NCI-H774 (cell line): ENCODE results near the gene CNTNAP2.

ENCODE experiments used
- DNase-seq: peaks from one replicate; lab custom pipeline; 2025; lab: John Stamatoyannopoulos, UW

Gene CNTNAP2

GRCh38 chr7:147405621-147406020, 1289.0 kb downstream of the CNTNAP2 start:
- no peak for DNase-seq

GRCh38 chr7:147406521-147407135, 1290.0 kb downstream of the CNTNAP2 start:
- no peak for DNase-seq

- DNase-seq = no peak
Measured at GRCh38 chr7:147411096-147411495, 1294.5 kb downstream of the CNTNAP2 start.

DNA sequence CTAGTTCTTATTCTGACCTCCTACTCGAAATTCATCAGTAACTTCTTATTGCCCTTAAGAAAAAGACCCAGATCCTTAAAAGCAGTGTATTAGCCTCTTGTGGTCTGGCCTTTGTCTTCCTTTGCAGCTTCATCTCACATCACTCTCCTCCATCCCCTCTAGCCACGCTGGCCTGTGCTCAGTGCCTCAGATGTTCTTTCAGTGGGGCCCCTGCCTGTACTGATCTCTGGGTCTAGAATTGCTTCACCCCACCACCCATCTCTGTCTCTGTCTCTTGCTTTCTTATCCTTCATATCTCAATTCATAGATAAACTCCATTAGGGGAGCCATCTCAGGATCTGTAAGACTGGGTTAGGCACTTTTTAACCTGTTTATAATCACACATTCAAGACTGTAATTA, 1295.5 kb downstream of the CNTNAP2 start:
- DNase-seq = no peak

GRCh38 chr7:147412782-147413556, 1296.4 kb downstream of the CNTNAP2 start:
- no peak for DNase-seq

GRCh38 chr7:147413557-147413870, 1296.9 kb downstream of the CNTNAP2 start:
- DNase-seq = no peak

- DNase-seq = no peak
Measured at GRCh38 chr7:147415991-147416390, 1299.4 kb downstream of the CNTNAP2 start.

DNA sequence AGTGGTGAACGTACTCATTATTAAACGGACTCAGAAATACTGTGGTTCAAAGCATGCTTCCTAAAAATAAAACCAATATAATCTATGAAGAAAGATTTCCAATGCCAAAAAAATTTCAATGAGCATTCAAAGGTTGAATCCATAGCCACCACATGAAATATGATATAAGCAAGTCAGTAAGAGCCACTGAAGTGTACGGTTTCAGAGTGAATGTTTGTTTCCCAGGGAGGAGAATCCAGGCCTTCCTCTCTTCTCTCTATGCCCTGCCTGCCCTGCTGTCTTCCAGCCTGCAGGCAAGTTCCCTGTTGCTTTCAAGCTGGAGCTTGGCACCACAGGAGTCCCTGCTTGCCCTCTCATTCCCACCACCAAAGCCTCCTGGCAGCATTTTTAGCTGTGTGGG, 1302.4 kb downstream of the CNTNAP2 start:
- DNase-seq = no peak

DNA sequence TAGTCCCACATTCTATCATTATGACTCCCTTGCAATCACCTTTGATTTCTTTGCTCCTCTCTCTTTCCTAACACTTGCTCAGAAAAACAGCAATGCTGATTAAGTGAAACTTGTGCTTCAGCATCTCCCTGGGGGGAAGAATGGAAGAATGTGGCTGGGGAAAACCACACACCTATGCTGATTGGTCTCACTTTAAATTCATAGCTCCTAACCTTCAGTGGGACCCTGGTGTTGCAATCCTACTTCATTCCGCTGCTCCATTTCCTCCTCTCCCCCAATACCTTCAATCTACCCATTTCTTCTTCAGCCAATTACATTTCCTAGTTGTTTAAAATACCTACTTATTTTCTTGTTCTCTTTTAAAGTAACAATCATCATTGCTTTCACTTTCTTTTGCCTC, 1307.3 kb downstream of the CNTNAP2 start:
- no peak for DNase-seq

DNA sequence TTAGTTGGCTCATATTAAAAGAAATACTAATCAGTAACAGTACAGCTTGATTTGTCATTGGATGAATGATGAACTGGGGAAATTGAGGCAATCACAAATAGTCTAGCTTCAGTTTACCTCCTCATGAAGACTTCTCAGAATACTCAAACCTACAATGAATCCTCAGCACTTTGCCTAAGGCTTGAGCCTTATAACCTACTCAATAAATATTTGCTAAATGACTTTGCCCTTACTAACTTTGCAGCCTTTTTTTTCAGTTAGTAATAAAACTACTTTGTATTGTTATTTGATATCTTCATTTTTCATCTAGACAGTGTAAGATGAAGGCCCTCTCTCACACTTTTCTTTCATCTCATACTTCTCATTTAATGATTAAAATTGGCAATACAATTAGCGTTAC, 1311.5 kb downstream of the CNTNAP2 start:
- no peak for DNase-seq

DNA sequence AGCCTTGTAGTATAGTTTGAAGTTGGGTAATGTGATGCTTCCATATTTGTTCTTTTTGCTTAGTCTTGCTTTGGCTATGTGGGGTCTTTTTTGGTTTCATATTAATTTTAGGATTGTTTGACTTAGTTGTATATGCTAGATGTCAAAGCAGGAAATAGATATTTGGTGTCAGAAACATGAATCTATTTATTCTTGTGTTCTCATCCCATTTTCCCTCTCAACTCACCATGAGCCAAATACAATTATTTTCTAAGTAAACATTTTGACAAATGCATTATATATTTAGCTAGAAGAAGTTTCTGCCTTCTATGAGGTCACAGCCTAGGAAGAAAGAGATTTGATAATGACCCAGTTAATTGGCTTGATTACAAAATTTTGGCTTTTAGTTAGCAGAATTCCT, 1313.4 kb downstream of the CNTNAP2 start:
- no peak for DNase-seq

DNA sequence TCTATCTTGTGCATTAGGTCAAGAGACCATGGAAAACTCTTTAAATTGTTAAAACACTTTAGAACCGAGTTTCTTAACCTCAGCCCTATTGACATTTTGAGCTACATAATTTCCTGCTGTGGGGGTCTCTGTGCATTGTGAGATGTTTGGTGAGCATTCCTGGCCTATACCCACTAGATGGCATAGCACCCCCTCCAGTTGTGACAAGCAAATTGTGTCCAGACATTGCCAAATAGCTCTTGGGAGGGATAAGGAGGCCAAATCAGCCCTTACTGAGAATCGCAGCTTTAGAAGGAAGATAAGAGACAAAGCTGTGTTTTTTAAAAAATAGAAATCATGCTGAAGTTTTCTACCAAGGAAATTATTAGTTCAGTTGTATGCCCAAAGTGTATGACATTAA, 1315.5 kb downstream of the CNTNAP2 start:
- DNase-seq = no peak

DNA sequence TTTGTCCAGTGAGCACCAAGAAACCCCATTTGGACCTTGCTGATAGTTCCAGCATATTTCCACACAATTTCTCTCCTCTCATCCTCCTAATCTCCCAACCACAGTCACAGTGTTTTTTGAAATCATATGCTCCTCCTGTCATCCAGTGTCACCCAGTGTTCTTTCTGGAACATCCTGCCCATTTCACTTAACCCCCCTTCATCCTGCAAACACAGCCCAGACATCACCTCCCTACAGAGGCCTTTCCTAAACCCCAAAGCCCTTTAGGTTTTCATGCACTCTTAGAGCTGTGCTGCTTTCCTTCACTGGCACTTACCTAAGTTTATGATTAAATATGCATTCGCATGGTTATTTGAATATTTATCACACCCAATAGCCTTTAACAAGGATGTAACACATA, 1316.0 kb downstream of the CNTNAP2 start:
- no peak for DNase-seq

- no peak for DNase-seq
Measured at GRCh38 chr7:147436718-147437117, 1320.1 kb downstream of the CNTNAP2 start.

GRCh38 chr7:147438216-147438615, 1321.6 kb downstream of the CNTNAP2 start:
- no peak for DNase-seq

DNA sequence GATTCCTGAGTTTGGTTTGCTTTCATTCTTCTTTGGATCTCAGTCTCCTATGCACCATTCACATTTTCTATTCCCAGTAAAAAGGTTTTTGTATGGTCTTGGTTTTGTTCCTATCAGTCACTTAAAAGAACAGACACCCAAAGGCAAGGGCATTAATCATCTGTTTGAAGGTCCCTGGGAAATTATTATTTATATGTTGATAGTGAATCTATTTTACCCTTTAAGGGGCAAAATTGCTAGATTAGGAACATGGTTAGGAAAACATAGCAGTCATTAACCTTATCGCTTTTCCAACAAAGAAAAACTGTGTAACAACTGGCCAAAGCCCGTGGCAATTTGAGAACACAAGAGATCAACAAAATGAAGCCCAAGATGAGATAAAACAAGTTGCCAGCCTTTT, 1327.3 kb downstream of the CNTNAP2 start:
- DNase-seq = no peak

DNA sequence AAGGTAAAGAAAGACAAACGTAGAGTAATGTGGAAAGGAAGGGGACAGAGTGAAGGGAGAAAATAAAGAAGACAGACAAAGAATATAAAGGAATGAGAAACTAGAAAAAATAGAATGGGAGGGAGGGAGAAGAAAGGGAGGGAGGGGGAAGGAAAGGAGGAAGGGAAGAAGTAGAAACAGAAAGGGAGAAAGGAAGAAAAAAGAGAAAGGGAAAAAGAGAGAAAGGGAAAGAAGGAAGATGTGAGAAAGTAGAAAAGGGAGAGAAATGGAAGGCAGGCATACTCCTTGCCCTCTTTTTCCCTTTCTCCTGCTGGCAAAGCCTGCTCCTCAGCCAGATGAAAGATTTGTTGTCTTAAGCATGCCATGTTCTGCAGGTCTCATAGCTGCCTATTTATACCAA, 1336.2 kb downstream of the CNTNAP2 start:
- DNase-seq = no peak

- no peak for DNase-seq
Measured at GRCh38 chr7:147465223-147465622, 1348.6 kb downstream of the CNTNAP2 start.

GRCh38 chr7:147472556-147472955, 1356.0 kb downstream of the CNTNAP2 start:
- DNase-seq = no peak

DNA sequence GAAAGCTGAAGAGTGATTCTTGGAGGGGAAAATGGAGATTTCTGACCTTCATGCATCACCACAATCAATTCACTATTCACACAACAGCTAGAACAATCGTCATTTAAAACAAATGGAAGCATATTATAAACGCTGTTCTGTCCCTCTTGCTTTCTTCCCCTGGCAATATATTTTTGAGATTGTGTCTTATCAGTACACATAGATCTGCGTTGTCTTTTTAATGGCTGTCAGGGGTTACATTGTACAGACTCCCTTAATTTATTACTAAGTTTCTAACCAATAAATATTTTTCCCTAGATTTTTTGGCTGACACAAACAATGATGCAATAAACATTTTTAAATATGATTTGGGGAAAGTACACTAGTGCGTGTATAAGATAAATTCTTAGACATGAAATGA, 1358.3 kb downstream of the CNTNAP2 start:
- DNase-seq = no peak

DNA sequence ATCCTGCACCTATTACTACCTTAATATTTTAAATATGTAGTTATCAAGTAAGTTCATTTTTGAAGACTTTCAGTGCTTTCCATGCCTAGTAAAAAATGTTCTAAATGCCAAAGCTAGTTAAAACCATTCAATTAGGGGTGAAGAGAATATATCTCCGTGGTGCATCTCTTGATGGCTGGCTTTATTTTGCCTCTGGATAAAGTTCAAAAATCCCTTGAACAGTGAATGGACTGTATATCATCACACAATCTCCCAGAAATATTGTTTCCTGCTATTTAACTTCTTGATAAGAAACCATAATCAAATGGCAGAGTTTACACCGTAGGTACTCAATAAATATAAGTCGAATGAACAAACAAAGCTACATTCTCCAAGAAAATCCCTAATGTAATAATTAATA, 1360.9 kb downstream of the CNTNAP2 start:
- no peak for DNase-seq

GRCh38 chr7:147478796-147479195, 1362.2 kb downstream of the CNTNAP2 start:
- no peak for DNase-seq

GRCh38 chr7:147483634-147484292, 1367.2 kb downstream of the CNTNAP2 start:
- DNase-seq = no peak
